ENCODE data around the gene PHF12.
"Not testable (repeated sequence)": the region's sequence is repeated elsewhere in the genome, so short reads cannot be mapped to it uniquely, and the experiment has no call there.

PHF12 gene

GRCh38 chr17:28878158-28878910 is 73.0 kb downstream of the PHF12 start:
- Mint-ChIP-seq H3K36me3 (ENCODE audit: low read depth) (peaks cover 44% of the 10 kb centered on the region), H3K4me3 (no peak overlapping the region), H3K4me1 (ENCODE audit: low read depth) (peaks cover 5% of the 10 kb centered on the region), H3K9me3 (no peaks in the 10 kb centered on the region), H3K27ac (no peak overlapping the region), H3K27me3 (ENCODE audit: low read depth) (no peaks in the 10 kb centered on the region)
- no peak for DNase-seq (ENCODE audit: low spot score)

- DNase-seq (ENCODE audit: low spot score); H3K9me3 Mint-ChIP-seq; H3K27me3 Mint-ChIP-seq (ENCODE audit: low read depth); H3K4me1 Mint-ChIP-seq (ENCODE audit: low read depth); H3K27ac Mint-ChIP-seq; H3K4me3 Mint-ChIP-seq: not testable (repeated sequence)
- H3K36me3 Mint-ChIP-seq (ENCODE audit: low read depth): peaks cover 35% of the 10 kb centered on the region
Observed at GRCh38 chr17:28877150-28877711, 74.1 kb downstream of the PHF12 start.

GRCh38 chr17:28875848-28876550 is 75.3 kb downstream of the PHF12 start:
- H3K27me3 Mint-ChIP-seq (ENCODE audit: low read depth): no peaks in the 10 kb centered on the region
- H3K4me1 Mint-ChIP-seq (ENCODE audit: low read depth): peaks cover 11% of the 10 kb centered on the region
- H3K4me3 Mint-ChIP-seq: no peak overlapping the region
- H3K36me3 Mint-ChIP-seq (ENCODE audit: low read depth): peaks cover 28% of the 10 kb centered on the region
- no peak overlapping the region for H3K27ac Mint-ChIP-seq
- no peaks in the 10 kb centered on the region for H3K9me3 Mint-ChIP-seq
- DNase-seq (ENCODE audit: low spot score): no peak

GRCh38 chr17:28874750-28875149 is 76.6 kb downstream of the PHF12 start:
- H3K9me3 Mint-ChIP-seq: no peaks in the 10 kb centered on the region
- no peak overlapping the region for H3K4me3 Mint-ChIP-seq
- peaks cover 12% of the 10 kb centered on the region for H3K4me1 Mint-ChIP-seq (ENCODE audit: low read depth)

GRCh38 chr17:28873839-28874238 is 77.5 kb downstream of the PHF12 start:
- Mint-ChIP-seq H3K27ac (no peak overlapping the region), H3K9me3 (no peaks in the 10 kb centered on the region), H3K36me3 (ENCODE audit: low read depth) (peaks cover 13% of the 10 kb centered on the region), H3K27me3 (ENCODE audit: low read depth) (no peaks in the 10 kb centered on the region), H3K4me3 (no peak overlapping the region), H3K4me1 (ENCODE audit: low read depth) (peaks cover 12% of the 10 kb centered on the region)
- DNase-seq (ENCODE audit: low spot score): no peak

More at GRCh38 chr17:28874750-28875149, 76.6 kb downstream of the PHF12 start:
- Mint-ChIP-seq H3K27me3 (ENCODE audit: low read depth) (no peaks in the 10 kb centered on the region), H3K27ac (no peak overlapping the region), H3K36me3 (ENCODE audit: low read depth) (peaks cover 18% of the 10 kb centered on the region)
- no peak for DNase-seq (ENCODE audit: low spot score)

- Mint-ChIP-seq H3K4me3 (peak overlapping the region; percentile 45), H3K9me3 (no peaks in the 10 kb centered on the region), H3K27me3 (ENCODE audit: low read depth) (no peaks in the 10 kb centered on the region), H3K36me3 (ENCODE audit: low read depth) (no peaks in the 10 kb centered on the region), H3K4me1 (ENCODE audit: low read depth) (peaks cover 9% of the 10 kb centered on the region), H3K27ac (peak overlapping the region; percentile 95)
- peak; percentile 29 for DNase-seq (ENCODE audit: low spot score)
Observed at GRCh38 chr17:28871056-28871579, 80.2 kb downstream of the PHF12 start.

- DNase-seq (ENCODE audit: low spot score): no peak
- Mint-ChIP-seq H3K27me3 (ENCODE audit: low read depth) (no peaks in the 10 kb centered on the region), H3K27ac (no peak overlapping the region), H3K36me3 (ENCODE audit: low read depth) (no peaks in the 10 kb centered on the region), H3K9me3 (no peaks in the 10 kb centered on the region), H3K4me1 (ENCODE audit: low read depth) (peaks cover 10% of the 10 kb centered on the region), H3K4me3 (no peak overlapping the region)
Observed at GRCh38 chr17:28867276-28867675, 84.0 kb downstream of the PHF12 start.

GRCh38 chr17:28865946-28866752 is 85.2 kb downstream of the PHF12 start:
- DNase-seq (ENCODE audit: low spot score): no peak
- Mint-ChIP-seq H3K9me3 (no peaks in the 10 kb centered on the region), H3K4me3 (no peak overlapping the region), H3K4me1 (ENCODE audit: low read depth) (peaks cover 5% of the 10 kb centered on the region), H3K27me3 (ENCODE audit: low read depth) (no peaks in the 10 kb centered on the region), H3K27ac (no peak overlapping the region), H3K36me3 (ENCODE audit: low read depth) (no peaks in the 10 kb centered on the region)

- Mint-ChIP-seq H3K4me3 (no peak overlapping the region), H3K4me1 (ENCODE audit: low read depth) (peaks cover 3% of the 10 kb centered on the region), H3K27ac (no peak overlapping the region), H3K27me3 (ENCODE audit: low read depth) (no peaks in the 10 kb centered on the region), H3K9me3 (no peaks in the 10 kb centered on the region), H3K36me3 (ENCODE audit: low read depth) (peaks cover 3% of the 10 kb centered on the region)
- DNase-seq (ENCODE audit: low spot score): no peak
Observed at GRCh38 chr17:28864991-28865849, 86.1 kb downstream of the PHF12 start.

GRCh38 chr17:28863953-28864352 is 87.4 kb downstream of the PHF12 start:
- Mint-ChIP-seq H3K9me3 (no peaks in the 10 kb centered on the region), H3K27ac (no peak overlapping the region), H3K4me1 (ENCODE audit: low read depth) (peaks cover 3% of the 10 kb centered on the region), H3K36me3 (ENCODE audit: low read depth) (peaks cover 6% of the 10 kb centered on the region), H3K4me3 (no peak overlapping the region), H3K27me3 (ENCODE audit: low read depth) (no peaks in the 10 kb centered on the region)
- DNase-seq (ENCODE audit: low spot score): no peak

GRCh38 chr17:28862561-28862960 is 88.8 kb downstream of the PHF12 start:
- peaks cover 18% of the 10 kb centered on the region for H3K36me3 Mint-ChIP-seq (ENCODE audit: low read depth)
- peaks cover 3% of the 10 kb centered on the region for H3K4me1 Mint-ChIP-seq (ENCODE audit: low read depth)
- H3K27me3 Mint-ChIP-seq (ENCODE audit: low read depth): no peaks in the 10 kb centered on the region
- H3K4me3 Mint-ChIP-seq: no peak overlapping the region
- DNase-seq (ENCODE audit: low spot score): no peak
- no peaks in the 10 kb centered on the region for H3K9me3 Mint-ChIP-seq
- no peak overlapping the region for H3K27ac Mint-ChIP-seq

GRCh38 chr17:28861393-28862203 is 89.7 kb downstream of the PHF12 start:
- no peak for DNase-seq (ENCODE audit: low spot score)
- H3K4me1 Mint-ChIP-seq (ENCODE audit: low read depth): peaks cover 3% of the 10 kb centered on the region
- H3K27me3 Mint-ChIP-seq (ENCODE audit: low read depth): no peaks in the 10 kb centered on the region
- H3K27ac Mint-ChIP-seq: peak overlapping the region; percentile 10
- no peak overlapping the region for H3K4me3 Mint-ChIP-seq
- no peaks in the 10 kb centered on the region for H3K9me3 Mint-ChIP-seq
- H3K36me3 Mint-ChIP-seq (ENCODE audit: low read depth): peaks cover 21% of the 10 kb centered on the region

Data from T-helper 2 cell treated with Interferon-gamma antibody and Interleukin-4, amounts not matched to agents 5 μg/mL and 100 μg/mL, for 36 hours (primary cell).